HepG2 (cell line): ENCODE measurements around the gene OLFM1. TPM values are rescaled to one million over a fixed set of nuclear protein-coding genes. Genes with fewer than 3 reads are reported as not detected.

Experiments used
- ATAC-seq: fragments of 200-7000 bp; cut with Tn5 transposase; 3 replicates; pipeline ENCODE4 v1.9.1; 2020; ENCODE audit warnings: mild to moderate bottlenecking, moderate library complexity
- BruUV-seq: library from RNA; stranded (reverse); fragments of 400-500 nt; replicated peaks from 2 replicates; lab custom pipeline; 2021; lab: Mats Ljungman, UMichigan
- CTCF ChIA-PET: fragments of 300-600 bp; formaldehyde crosslinking; extraction: SDS; loops from one replicate; lab custom pipeline; 2021; ENCODE audit warnings: low total read pairs, inconsistent platforms, low intra/inter-chr PET ratio; lab: Yijun Ruan, JAX
- POLR2A ChIA-PET: fragments of 350-600 bp; sonication (Branson Sonifier 250); formaldehyde crosslinking; loops from one replicate; lab custom pipeline; 2020; ENCODE audit warnings: antibody characterized with exemption, inconsistent platforms; lab: Yijun Ruan, JAX
- DNase-seq: peaks from one replicate; pipeline ENCODE4 v3.0.0-alpha.2; 2015; ENCODE audit warnings: low spot score
- FAIRE-seq: peaks from 3 replicates; lab custom pipeline; 2011; peaks lifted over from hg19 to GRCh38; lab: Jason Lieb, UNC
- H2AFZ ChIP-seq: one replicate; pipeline ENCODE4 v1.6.1; 2011; ENCODE audit warnings: low read length, inconsistent platforms
- H3K27ac ChIP-seq: fragments of 300-600 bp; 3 replicates; pipeline ENCODE4 v1.8.0; 2011; ENCODE audit warnings: mixed run types, mild to moderate bottlenecking, mixed read lengths, low read length, inconsistent platforms; ENCODE audit not compliant: insufficient read depth; ENCODE audit errors: extremely low read length
- H3K27me3 ChIP-seq, 2 experiments: fragments of 200-600 bp in 1 of 2; 2 replicates in 1 of 2; 3 replicates in 1 of 2; pipeline versions ENCODE4 v1.6.0 to v1.8.0; 2011; ENCODE audit warnings: low read length in 2 of 2, mild to moderate bottlenecking in 2 of 2, moderate library complexity in 2 of 2, inconsistent platforms in 1 of 2; ENCODE audit not compliant: insufficient read depth in 2 of 2, control insufficient read depth in 1 of 2
- H3K36me3 ChIP-seq, 2 experiments: fragments of 200-600 bp in 1 of 2; replicated peaks in 1 of 2; 2 replicates in 1 of 2; 3 replicates in 1 of 2; pipeline versions ENCODE4 v1.5.1 to v1.8.0; 2011; ENCODE audit warnings: low read length in 2 of 2, inconsistent platforms in 1 of 2; ENCODE audit not compliant: insufficient read depth in 2 of 2, control insufficient read depth in 1 of 2
- H3K4me1 ChIP-seq: 2 replicates; pipeline ENCODE4 v1.5.1; 2012; ENCODE audit warnings: low read length, inconsistent platforms; ENCODE audit not compliant: insufficient read depth
- H3K4me2 ChIP-seq: 2 replicates; pipeline ENCODE4 v1.6.0; 2011; ENCODE audit warnings: low read depth, low read length, inconsistent platforms
- H3K4me3 ChIP-seq, 3 experiments: fragments of 200-600 bp in 1 of 3; sonication (generic), shearing (Covaris generic) in 1 of 3; replicated peaks in 1 of 3; 2 replicates each; pipeline ENCODE4 v1.5.1; 2011 to 2016; ENCODE audit warnings: low read length in 3 of 3, inconsistent platforms in 2 of 3, low read depth in 2 of 3, mild to moderate bottlenecking in 2 of 3, control low read depth in 1 of 3, mixed read lengths in 1 of 3; ENCODE audit not compliant: insufficient read depth in 1 of 3
- H3K79me2 ChIP-seq: one replicate; pipeline ENCODE4 v1.6.1; 2011; ENCODE audit warnings: low read length, inconsistent platforms; ENCODE audit not compliant: insufficient read depth
- H3K9ac ChIP-seq: 2 replicates; pipeline ENCODE4 v1.6.0; 2011; ENCODE audit warnings: mild to moderate bottlenecking, low read depth, low read length, inconsistent platforms; ENCODE audit not compliant: insufficient read depth
- H3K9me3 ChIP-seq: 2 replicates; pipeline ENCODE4 v1.5.1; 2012; ENCODE audit warnings: mild to moderate bottlenecking, low read length
- H4K20me1 ChIP-seq: 2 replicates; pipeline ENCODE4 v1.6.0; 2011; ENCODE audit warnings: inconsistent platforms, mild to moderate bottlenecking, low read length, moderate library complexity; ENCODE audit not compliant: insufficient read depth
- SAFB2 ChIP-seq: sonication (generic); formaldehyde crosslinking; IDR thresholded peaks from 2 replicates; pipeline ENCODE4 v1.5.1; 2020; ENCODE audit warnings: missing genetic modification reagents, low read depth, mild to moderate bottlenecking, borderline replicate concordance
- U2AF1 ChIP-seq: fragments of 200-400 bp; formaldehyde crosslinking; optimal IDR thresholded peaks from 2 replicates; pipeline ENCODE3; 2017; ENCODE audit warnings: mild to moderate bottlenecking, low read depth, low read length
- ZBTB3 ChIP-seq: sonication (generic); formaldehyde crosslinking; IDR thresholded peaks from 2 replicates; pipeline ENCODE4 v1.4.0; 2020; ENCODE audit warnings: low read depth, mild to moderate bottlenecking, moderate library complexity, missing genetic modification reagents, borderline replicate concordance
- ZNF775 ChIP-seq: sonication (generic); formaldehyde crosslinking; IDR thresholded peaks from 2 replicates; pipeline ENCODE4 v1.4.0; 2020; ENCODE audit warnings: missing genetic modification reagents, mild to moderate bottlenecking, moderate library complexity, borderline replicate concordance
- ZSCAN30 ChIP-seq: sonication (generic); formaldehyde crosslinking; IDR thresholded peaks from 2 replicates; pipeline ENCODE4 v1.5.0; 2020; ENCODE audit warnings: mild to moderate bottlenecking, missing genetic modification reagents
- WGBS: methylation state at CpG from one replicate; pipeline ENCODE4 v1.1.6; 2017; ENCODE audit warnings: low lambda C conversion rate; 5-methylcytosine and 5-hydroxymethylcytosine counted together
- in situ Hi-C: cut with HindIII; loops from 2 replicates; pipeline ENCODE4 v1.10.0; 2017; ENCODE audit warnings: low pct_unique_long_range_greater_than_20kb; ENCODE audit not compliant: extremely low pct_ligation_motif_present
- intact Hi-C: fragments of 100-400 bp; cut with micrococcal nuclease; formaldehyde crosslinking; loops from one replicate; pipeline ENCODE4 v1.10.0; 2022; ENCODE audit not compliant: unreplicated experiment
- polyA plus RNA-seq, 8 experiments: library from polyadenylated mRNA; depleted of rRNA in 3 of 8; stranded (reverse) in 7 of 8; unstranded in 1 of 8; fragments of >200 nt; fragmentation: Illumina TruSeq in 4 of 8; extraction: Trizol in 4 of 8; gene quantifications; 2 replicates each; pipeline versions ENCODE4 v1.2.1 to v1.2.3, GENCODE V29; 2011 to 2016; ENCODE audit warnings: low read depth in 4 of 8, missing spikeins in 1 of 8, mixed read lengths in 1 of 8; ENCODE audit not compliant: insufficient read depth in 1 of 8
- total RNA-seq, 5 experiments: library from RNA; depleted of rRNA; stranded (reverse); fragments of >200 nt; fragmentation: Illumina TruSeq; extraction: Trizol; gene quantifications; 2 replicates each; pipeline ENCODE4 v1.2.3, GENCODE V29; 2016; ENCODE audit warnings: low read depth in 1 of 5
- TF ChIP-seq, protein P1 (sequence below): IDR thresholded peaks from 2 replicates; pipeline ENCODE4 v1.6.1; 2016; ENCODE audit warnings: low read depth

The OLFM1 gene
- total and polyA plus RNA-seq, 2 of the 13 experiments (the other 11 are each of a cell fraction or from before 2014, with no cell fraction given), result not detected

DNA sequence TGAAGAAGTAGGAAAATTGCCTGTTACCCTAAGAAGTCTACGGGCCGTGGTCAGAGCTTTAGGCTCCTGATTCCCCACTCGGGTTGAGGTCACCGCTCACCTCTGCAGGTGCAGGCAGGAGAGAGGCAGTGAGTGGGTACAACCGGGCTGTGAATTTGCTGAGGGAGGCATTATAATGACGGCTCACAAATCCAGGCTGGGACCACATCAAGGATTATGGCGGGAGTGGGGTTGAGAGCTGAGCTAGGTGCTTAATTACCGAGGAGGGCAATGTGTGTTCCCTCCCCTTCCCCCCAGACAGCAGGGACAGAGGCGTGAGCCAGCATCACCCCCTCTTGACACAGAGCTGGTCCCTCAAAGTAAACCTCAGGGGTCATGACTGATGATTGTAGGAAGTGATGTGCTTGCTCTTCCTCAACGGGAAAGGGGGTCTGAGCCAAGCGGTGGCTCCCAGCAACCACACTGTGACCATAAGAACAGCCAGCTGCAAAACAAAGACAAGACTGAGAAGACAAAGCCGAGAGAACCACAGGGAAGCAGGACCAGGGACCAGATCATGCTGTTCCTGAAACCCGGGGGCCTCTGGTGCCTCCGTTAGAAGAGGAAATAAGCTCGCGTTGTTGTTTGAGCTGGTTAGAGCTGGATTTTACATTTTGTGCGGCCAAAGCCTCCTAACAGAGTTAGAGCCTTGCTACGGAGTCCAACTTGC lies 77.7 kb downstream of the OLFM1 start (continued):
- TF ChIP-seq, protein P1, sequence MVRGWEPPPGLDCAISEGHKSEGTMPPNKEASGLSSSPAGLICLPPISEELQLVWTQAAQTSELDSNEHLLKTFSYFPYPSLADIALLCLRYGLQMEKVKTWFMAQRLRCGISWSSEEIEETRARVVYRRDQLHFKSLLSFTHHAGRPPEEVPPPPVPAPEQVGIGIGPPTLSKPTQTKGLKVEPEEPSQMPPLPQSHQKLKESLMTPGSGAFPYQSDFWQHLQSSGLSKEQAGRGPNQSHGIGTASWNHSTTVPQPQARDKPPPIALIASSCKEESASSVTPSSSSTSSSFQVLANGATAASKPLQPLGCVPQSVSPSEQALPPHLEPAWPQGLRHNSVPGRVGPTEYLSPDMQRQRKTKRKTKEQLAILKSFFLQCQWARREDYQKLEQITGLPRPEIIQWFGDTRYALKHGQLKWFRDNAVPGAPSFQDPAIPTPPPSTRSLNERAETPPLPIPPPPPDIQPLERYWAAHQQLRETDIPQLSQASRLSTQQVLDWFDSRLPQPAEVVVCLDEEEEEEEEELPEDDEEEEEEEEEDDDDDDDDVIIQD (CRISPR knock-in tag), result no peak
- TF ChIP-seq, all 625 proteins: peak for 2

DNA sequence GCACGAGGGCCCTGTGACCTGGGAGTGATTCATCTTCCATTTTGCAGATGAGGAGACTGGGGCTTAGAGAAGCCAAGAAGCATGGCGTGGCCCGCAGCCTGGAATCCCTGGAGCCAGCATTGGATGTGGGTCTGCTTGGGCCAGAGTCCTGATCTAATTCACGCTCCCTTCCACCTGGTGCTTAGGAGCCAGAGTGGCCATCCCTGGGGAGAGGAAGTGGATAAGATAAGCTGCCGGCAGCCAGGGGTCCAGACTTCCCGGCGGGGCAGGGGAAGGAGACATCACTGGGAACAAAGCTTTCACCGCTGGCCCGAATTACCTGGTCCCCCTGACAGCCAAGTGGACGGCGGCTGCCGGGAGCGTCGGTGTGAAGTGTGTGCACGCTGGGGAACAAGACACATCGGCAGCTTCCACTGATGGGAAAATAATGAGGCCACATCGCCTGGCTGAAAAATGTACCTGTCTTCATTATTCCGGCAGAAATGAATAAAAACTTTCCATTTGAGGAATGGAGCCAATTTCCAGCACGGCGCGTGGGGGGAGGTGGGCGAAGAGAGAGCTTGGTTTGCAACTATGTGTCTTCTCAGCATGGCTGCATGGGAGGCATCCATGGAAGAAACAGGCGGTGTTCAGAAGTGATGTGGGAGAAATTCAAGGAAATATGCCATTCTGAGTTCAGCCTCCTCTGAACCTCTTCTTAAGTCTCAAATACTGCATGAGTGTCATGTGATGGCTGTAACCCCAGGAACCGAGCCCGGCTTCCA lies 78.5 kb downstream of the OLFM1 start:
- peaks cover 4% of the 10 kb centered on the region; the same call in 1 of the 2 replicates for H4K20me1 ChIP-seq
- no peak overlapping the region for H3K4me3 ChIP-seq
- ATAC-seq (no peak), FAIRE-seq (no peak), DNase-seq (no peak)
- no peak overlapping the region for H2AFZ ChIP-seq
- ChIA-PET POLR2A (no interaction called here), CTCF (no interaction called here)
- H3K36me3 ChIP-seq, result no peaks in the 10 kb centered on the region
- H3K9ac ChIP-seq, result no peak overlapping the region
- TF ChIP-seq ZBTB3 (CRISPR knock-in tag) (no peak), ZNF775 (CRISPR knock-in tag) (no peak), U2AF1 (no peak), ZSCAN30 (no peak), SAFB2 (CRISPR knock-in tag) (no peak)
- BruUV-seq, result no TSS peak
- no peak overlapping the region for H3K4me2 ChIP-seq
- peaks cover 9 to 74% of the 10 kb centered on the region in 2 experiments for H3K27me3 ChIP-seq
- no peaks in the 10 kb centered on the region for H3K9me3 ChIP-seq
- intact Hi-C loops, result no loop called here
- H3K79me2 ChIP-seq, result no peaks in the 10 kb centered on the region
- WGBS, result 31% methylated on average over 22 of the region's 25 CpGs
- H3K4me1 ChIP-seq, result no peaks in the 10 kb centered on the region
- no peak overlapping the region for H3K27ac ChIP-seq
- in situ Hi-C loops, result no loop called here
